Omental fat pad (tissue), 4 donors: ENCODE data around the gene SDSL. TPM values are rescaled to one million over a fixed set of nuclear protein-coding genes. Genes with fewer than 3 reads are reported as not detected.

Source experiments
- ATAC-seq: fragments of 150-250 bp; one replicate; pipeline ENCODE4 v1.9.1; 2016; ENCODE audit warnings: mild to moderate bottlenecking, moderate library complexity; ENCODE audit not compliant: low FRiP score
- DNase-seq: peaks from one replicate; pipeline ENCODE4 v3.0.0-alpha.2; 2019; ENCODE audit warnings: low spot score
- total RNA-seq, 4 donors: library from RNA; depleted of rRNA; stranded (reverse); fragments of >200 nt; gene quantifications; one replicate each; pipeline ENCODE4 v1.1.0, GENCODE V29; 2016
- TF ChIP-seq, protein P1 (sequence below), 3 donors: fragments of 450-650 bp; IDR thresholded peaks; one replicate each; pipeline ENCODE4 v1.5.1; 2016 to 2017; ENCODE audit warnings: antibody characterized with exemption in 3 of 3, mild to moderate bottlenecking in 3 of 3, moderate library complexity in 2 of 3

The SDSL gene
- total RNA-seq, 4 donors from 2014 or later, result 2.1 to 6.0 (median 4.1) TPM

DNA sequence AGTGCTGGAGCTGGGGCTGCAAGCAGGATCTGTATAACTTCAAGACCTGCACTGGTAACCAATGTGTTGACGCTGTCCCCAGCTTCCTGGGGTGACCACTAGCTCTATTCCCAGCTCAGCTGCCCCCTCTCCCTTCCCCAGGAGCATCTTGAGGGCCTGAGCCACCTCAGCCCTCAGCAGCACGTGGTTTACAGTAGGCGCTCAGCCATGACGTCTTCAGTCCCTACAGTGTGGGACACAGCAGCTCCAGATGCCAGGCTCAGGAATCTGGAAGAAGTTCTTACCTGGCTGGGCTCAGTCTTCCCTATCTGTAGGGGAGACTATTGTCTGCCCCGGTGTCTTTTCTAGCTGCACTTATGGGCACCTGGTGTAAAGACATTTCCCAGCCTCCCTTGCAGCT, 27.1 kb upstream of the SDSL start:
- ATAC-seq, result no peak
- TF ChIP-seq, protein P1, sequence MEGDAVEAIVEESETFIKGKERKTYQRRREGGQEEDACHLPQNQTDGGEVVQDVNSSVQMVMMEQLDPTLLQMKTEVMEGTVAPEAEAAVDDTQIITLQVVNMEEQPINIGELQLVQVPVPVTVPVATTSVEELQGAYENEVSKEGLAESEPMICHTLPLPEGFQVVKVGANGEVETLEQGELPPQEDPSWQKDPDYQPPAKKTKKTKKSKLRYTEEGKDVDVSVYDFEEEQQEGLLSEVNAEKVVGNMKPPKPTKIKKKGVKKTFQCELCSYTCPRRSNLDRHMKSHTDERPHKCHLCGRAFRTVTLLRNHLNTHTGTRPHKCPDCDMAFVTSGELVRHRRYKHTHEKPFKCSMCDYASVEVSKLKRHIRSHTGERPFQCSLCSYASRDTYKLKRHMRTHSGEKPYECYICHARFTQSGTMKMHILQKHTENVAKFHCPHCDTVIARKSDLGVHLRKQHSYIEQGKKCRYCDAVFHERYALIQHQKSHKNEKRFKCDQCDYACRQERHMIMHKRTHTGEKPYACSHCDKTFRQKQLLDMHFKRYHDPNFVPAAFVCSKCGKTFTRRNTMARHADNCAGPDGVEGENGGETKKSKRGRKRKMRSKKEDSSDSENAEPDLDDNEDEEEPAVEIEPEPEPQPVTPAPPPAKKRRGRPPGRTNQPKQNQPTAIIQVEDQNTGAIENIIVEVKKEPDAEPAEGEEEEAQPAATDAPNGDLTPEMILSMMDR (IDR thresholded peaks at IDR 0.05), result no peak
- no peak for DNase-seq

DNA sequence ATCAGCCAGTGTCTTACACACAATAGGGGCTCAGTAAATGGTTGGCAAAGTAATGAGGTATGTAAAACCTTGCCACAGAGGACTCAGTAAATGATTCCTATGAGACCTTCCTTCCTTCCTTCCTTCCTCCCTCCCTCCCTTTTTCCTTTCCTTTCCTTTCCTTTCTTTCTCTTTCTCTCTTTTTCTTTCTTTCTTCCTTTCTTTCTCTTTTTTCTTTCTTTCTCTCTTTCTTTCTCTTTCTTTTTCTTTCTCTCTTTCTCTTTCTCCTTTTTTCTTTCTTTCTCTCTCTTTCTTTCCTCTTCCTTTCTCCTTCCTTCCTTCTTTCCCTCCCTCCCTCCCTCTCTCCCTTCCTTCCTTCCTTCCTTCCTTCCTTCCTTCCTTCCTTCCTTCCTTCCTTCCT, 26.0 kb upstream of the SDSL start:
- no peak for ATAC-seq
- no peak for DNase-seq

DNA sequence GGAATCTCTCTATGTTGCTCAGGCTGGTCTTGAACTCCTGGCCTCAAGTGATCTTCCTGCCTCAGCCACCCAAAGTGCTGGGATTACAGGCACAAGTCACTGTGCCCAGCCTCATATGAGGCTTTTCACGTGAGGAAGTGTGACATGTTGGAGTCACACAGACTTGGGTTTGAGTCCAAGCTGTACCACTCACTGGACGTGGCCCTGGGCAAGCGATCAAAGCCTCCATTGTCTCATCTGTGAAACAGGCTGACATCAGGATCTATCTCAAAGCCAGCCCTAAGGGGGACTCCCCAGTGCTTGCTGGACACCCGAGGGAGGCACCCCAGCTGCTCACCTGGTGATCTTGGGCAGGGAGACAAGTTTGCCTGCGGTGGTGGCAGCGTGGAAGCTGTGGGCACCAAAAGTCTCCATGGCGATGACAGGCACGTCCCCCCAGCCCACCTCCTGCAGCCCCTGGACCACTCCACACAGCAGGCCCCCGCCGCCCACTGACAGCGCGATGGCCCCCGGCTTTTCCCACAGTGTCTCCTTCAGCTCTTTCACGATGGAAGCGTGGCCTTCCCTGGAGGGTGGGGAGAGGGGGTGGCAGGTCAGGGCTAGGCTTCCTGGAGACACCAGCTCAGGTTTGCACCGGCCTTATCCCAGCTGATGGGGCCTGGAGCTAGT, 25.2 kb upstream of the SDSL start:
- DNase-seq, result no peak
- ATAC-seq, result no peak
- TF ChIP-seq, protein P1 (IDR thresholded peaks at IDR 0.05), result no peak

More for the DNA sequence above, 26.0 kb upstream of the SDSL start:
- TF ChIP-seq, protein P1 (IDR thresholded peaks at IDR 0.05), result no peak

DNA sequence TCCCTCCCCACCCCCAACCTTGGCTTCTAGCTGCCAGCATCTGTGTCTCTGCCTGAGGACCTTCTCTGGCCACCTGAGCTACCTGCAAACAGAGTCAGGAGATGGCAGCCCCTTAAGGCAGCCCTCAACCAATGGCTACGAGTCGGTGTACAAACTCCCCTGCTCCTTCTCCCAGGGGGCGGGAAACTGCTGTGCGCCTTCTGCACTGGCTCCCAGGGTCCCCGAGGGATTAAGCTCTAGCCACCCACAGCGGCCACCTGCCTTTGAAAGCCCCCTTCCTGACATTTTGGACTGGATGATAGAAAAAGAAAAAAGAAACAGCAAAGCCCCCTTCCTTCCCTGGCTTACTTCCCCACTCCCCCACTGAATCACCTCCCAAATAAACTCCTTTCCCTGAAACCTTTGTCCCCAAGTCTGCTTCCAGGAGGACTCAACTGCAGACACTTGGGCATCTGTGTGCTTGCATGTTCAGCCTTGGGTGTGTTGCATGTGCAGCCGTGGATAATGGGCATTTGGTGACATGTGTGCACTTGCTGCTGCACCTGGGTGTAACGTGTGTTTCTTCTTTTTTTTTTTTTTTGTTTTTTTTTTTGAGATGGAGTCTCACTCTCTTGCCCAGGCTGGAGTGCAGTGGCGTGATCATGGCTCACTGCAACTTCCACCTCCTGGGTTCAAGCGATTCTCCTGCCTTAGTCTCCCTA, 24.5 kb upstream of the SDSL start:
- DNase-seq (no peak), ATAC-seq (no peak)
- TF ChIP-seq, protein P1 (IDR thresholded peaks at IDR 0.05), result no peak

DNA sequence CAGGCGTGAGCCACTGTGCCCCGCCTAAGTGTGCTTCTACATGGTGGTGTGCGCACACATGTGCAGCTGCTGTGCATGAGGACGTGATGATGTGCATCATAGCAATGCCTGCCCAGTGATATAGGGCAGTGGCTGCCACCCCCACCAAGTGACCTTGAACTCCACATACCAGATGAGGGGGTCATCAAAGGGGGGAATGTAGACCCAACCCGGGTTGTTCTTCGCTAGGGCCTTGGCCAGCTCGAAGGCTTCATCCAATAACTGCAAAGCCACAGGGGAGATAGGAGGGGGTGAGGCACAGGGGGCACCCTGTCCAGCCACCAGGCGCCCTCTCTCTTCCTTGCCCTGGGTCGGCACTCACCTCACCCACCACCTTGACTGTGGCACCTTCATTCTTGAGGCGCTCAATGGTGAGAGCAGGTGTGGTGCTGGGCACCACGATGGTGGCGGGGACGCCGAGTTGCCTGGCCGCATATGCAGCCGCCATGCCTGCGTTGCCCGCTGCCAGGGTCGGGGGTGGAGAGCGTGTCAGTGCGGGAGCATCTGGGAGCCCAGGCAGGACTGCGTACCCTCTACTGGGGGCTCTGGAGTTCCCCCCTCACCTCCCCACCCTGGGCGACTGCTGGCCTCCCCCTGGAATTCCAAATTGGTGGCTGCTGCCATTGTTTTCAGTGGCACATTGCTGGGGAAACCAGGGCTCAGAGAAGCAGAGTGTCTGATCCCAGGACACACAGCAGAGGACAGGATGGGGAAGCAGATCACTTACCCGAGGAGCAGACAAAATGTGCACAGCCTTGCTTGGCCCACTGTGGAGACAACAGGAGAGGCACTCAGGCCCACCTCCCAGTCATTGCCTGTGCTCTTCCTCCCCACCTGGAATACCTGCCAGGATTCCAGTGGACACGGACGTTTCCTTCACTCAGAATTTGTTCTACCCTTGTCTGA, 23.6 kb upstream of the SDSL start:
- no peak for ATAC-seq
- TF ChIP-seq, protein P1 (IDR thresholded peaks at IDR 0.05), result no peak
- no peak for DNase-seq

DNA sequence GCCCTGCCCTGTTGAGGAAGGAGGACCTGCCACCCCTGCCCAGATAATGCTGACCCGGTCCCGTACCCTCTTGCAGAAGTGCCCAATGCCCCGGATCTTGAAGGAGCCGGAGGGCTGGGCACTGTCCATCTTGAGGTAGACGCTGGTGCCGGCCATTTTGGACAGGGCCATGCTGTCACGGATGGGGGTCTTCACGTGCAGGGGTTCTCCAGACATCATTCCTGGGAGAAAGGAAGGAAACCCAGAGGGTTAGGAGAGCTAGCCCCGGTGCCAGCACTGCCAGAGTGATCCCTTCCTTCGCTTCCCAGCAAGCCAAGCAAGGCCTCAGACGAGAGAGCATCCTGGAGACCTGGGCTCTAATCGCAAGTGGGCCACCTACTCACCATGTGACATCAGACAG, 22.7 kb upstream of the SDSL start:
- DNase-seq (no peak), ATAC-seq (no peak)
- TF ChIP-seq, protein P1 (IDR thresholded peaks at IDR 0.05), result no peak
